ENCODE data around the gene SHMT1.
"Not testable (repeated sequence)": the region's sequence is repeated elsewhere in the genome, so short reads cannot be mapped to it uniquely, and the experiment has no call there.

Gene SHMT1

DNA sequence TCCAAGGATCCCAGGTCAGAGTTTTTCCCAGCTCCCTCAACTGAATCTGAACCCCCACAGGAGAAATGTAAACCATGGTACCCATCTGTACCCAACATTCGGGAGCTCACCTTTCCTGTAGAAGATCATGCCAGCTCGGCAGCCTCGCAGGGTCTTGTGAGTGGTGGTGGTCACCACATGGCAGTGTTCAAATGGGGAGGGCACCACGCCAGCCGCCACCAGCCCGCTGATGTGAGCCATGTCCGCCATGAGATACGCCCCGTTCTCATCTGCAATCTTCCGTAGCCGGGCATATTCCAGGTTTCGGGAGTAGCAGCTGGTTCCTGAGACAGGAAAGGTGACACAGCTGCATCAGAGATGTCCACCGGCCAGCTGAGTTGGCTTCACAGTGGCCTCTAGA is 23.4 kb downstream of the SHMT1 start:
- peaks cover 58% of the 10 kb centered on the region for H3K36me3 ChIP-seq (ENCODE audit: control insufficient read depth, low read depth, low read length)

DNA sequence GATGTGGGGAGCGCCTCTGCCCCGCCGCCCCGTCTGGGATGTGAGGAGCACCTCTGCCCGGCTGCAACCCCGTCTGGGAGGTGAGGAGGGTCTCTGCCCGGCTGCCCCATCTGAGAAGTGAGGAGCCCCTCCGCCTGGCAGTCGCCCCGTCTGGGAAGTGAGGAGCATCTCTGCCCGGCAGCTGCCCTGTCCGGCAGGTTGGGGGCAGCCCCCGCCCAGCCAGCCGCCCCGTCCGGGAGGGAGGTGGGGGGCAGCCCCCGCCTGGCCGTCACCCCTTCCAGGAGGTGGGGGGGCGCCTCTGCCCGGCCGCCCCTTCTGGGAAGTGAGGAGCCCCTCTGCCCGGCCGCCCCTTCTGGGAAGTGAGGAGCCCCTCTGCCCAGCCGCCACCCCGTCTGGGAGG is 25.2 kb downstream of the SHMT1 start:
- H3K4me3 ChIP-seq (ENCODE audit: low read length), result not testable (repeated sequence)
- H3K36me3 ChIP-seq (ENCODE audit: control insufficient read depth, low read depth, low read length), result peaks cover 54% of the 10 kb centered on the region

More for the DNA sequence above, 23.4 kb downstream of the SHMT1 start:
- H3K9me3 ChIP-seq (ENCODE audit: control insufficient read depth, low read depth, low read length), result peaks cover 2% of the 10 kb centered on the region
- no peaks in the 10 kb centered on the region for H3K4me1 ChIP-seq (ENCODE audit: control insufficient read depth, low read depth, low read length)
- H3K27ac ChIP-seq (ENCODE audit: low read length), result no peak overlapping the region
- no peak overlapping the region for H3K9ac ChIP-seq (ENCODE audit: low read length)
- no peak overlapping the region for H3K4me3 ChIP-seq (ENCODE audit: low read length)
- no peaks in the 10 kb centered on the region for H3K27me3 ChIP-seq (ENCODE audit: control insufficient read depth, insufficient read depth, low read length)

GRCh38 chr17:18332909-18333489 is 30.4 kb downstream of the SHMT1 start:
- Histone ChIP-seq H3K27ac (ENCODE audit: low read length) (no peak overlapping the region), H3K9ac (ENCODE audit: low read length) (no peak overlapping the region), H3K27me3 (ENCODE audit: control insufficient read depth, insufficient read depth, low read length) (no peaks in the 10 kb centered on the region), H3K36me3 (ENCODE audit: control insufficient read depth, low read depth, low read length) (peaks cover 54% of the 10 kb centered on the region), H3K4me3 (ENCODE audit: low read length) (no peak overlapping the region), H3K9me3 (ENCODE audit: control insufficient read depth, low read depth, low read length) (no peaks in the 10 kb centered on the region), H3K4me1 (ENCODE audit: control insufficient read depth, low read depth, low read length) (no peaks in the 10 kb centered on the region)

More for the DNA sequence above, 25.2 kb downstream of the SHMT1 start:
- not testable (repeated sequence) for H3K27ac ChIP-seq (ENCODE audit: low read length); H3K9me3 ChIP-seq (ENCODE audit: control insufficient read depth, low read depth, low read length); H3K4me1 ChIP-seq (ENCODE audit: control insufficient read depth, low read depth, low read length); H3K27me3 ChIP-seq (ENCODE audit: control insufficient read depth, insufficient read depth, low read length); H3K9ac ChIP-seq (ENCODE audit: low read length)

DNA sequence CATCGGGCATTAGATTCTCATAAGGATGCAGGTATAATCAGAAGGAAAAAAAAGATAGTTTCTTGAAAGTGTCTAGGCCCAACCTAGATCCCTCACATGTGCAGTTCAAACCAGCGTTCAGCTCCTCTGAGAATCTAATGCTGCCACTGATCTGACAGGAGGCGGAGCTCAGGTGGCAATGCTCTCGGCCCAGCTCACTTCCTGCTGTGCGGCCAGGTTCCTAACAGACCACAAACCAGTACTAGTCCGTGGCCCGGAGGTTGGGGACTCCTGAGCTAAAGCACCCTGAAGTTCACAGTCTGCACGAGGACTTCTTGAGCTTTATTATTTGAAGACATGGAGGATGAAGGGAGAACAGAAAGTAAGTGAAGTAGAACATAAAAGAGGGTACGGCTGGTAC is 31.5 kb downstream of the SHMT1 start:
- Histone ChIP-seq H3K4me1 (ENCODE audit: control insufficient read depth, low read depth, low read length) (no peaks in the 10 kb centered on the region), H3K36me3 (ENCODE audit: control insufficient read depth, low read depth, low read length) (peaks cover 54% of the 10 kb centered on the region), H3K27ac (ENCODE audit: low read length) (no peak overlapping the region), H3K9me3 (ENCODE audit: control insufficient read depth, low read depth, low read length) (no peaks in the 10 kb centered on the region), H3K9ac (ENCODE audit: low read length) (no peak overlapping the region), H3K4me3 (ENCODE audit: low read length) (no peak overlapping the region), H3K27me3 (ENCODE audit: control insufficient read depth, insufficient read depth, low read length) (no peaks in the 10 kb centered on the region)

GRCh38 chr17:18328643-18329204 is 34.6 kb downstream of the SHMT1 start:
- no peak overlapping the region for H3K9ac ChIP-seq (ENCODE audit: low read length)
- H3K9me3 ChIP-seq (ENCODE audit: control insufficient read depth, low read depth, low read length), result no peaks in the 10 kb centered on the region
- H3K4me3 ChIP-seq (ENCODE audit: low read length), result no peak overlapping the region
- no peaks in the 10 kb centered on the region for H3K27me3 ChIP-seq (ENCODE audit: control insufficient read depth, insufficient read depth, low read length)
- no peaks in the 10 kb centered on the region for H3K4me1 ChIP-seq (ENCODE audit: control insufficient read depth, low read depth, low read length)
- H3K36me3 ChIP-seq (ENCODE audit: control insufficient read depth, low read depth, low read length), result peaks cover 42% of the 10 kb centered on the region
- no peak overlapping the region for H3K27ac ChIP-seq (ENCODE audit: low read length)

GRCh38 chr17:18327556-18327955 is 35.8 kb downstream of the SHMT1 start:
- peaks cover 46% of the 10 kb centered on the region for H3K36me3 ChIP-seq (ENCODE audit: control insufficient read depth, low read depth, low read length)
- H3K27ac ChIP-seq (ENCODE audit: low read length), result no peak overlapping the region
- H3K4me1 ChIP-seq (ENCODE audit: control insufficient read depth, low read depth, low read length), result no peaks in the 10 kb centered on the region

GRCh38 chr17:18327093-18327492 is 36.3 kb downstream of the SHMT1 start:
- Histone ChIP-seq H3K27ac (ENCODE audit: low read length) (no peak overlapping the region), H3K4me3 (ENCODE audit: low read length) (no peak overlapping the region), H3K27me3 (ENCODE audit: control insufficient read depth, insufficient read depth, low read length) (no peaks in the 10 kb centered on the region), H3K9me3 (ENCODE audit: control insufficient read depth, low read depth, low read length) (no peaks in the 10 kb centered on the region), H3K9ac (ENCODE audit: low read length) (no peak overlapping the region), H3K4me1 (ENCODE audit: control insufficient read depth, low read depth, low read length) (no peaks in the 10 kb centered on the region), H3K36me3 (ENCODE audit: control insufficient read depth, low read depth, low read length) (peaks cover 43% of the 10 kb centered on the region)

More at GRCh38 chr17:18327556-18327955, 35.8 kb downstream of the SHMT1 start:
- Histone ChIP-seq H3K27me3 (ENCODE audit: control insufficient read depth, insufficient read depth, low read length) (no peaks in the 10 kb centered on the region), H3K4me3 (ENCODE audit: low read length) (no peak overlapping the region), H3K9ac (ENCODE audit: low read length) (no peak overlapping the region), H3K9me3 (ENCODE audit: control insufficient read depth, low read depth, low read length) (no peaks in the 10 kb centered on the region)

GRCh38 chr17:18326572-18326971 is 36.8 kb downstream of the SHMT1 start:
- Histone ChIP-seq H3K4me3 (ENCODE audit: low read length) (no peak overlapping the region), H3K27me3 (ENCODE audit: control insufficient read depth, insufficient read depth, low read length) (no peaks in the 10 kb centered on the region), H3K9ac (ENCODE audit: low read length) (no peak overlapping the region), H3K27ac (ENCODE audit: low read length) (no peak overlapping the region), H3K36me3 (ENCODE audit: control insufficient read depth, low read depth, low read length) (peaks cover 39% of the 10 kb centered on the region), H3K4me1 (ENCODE audit: control insufficient read depth, low read depth, low read length) (no peaks in the 10 kb centered on the region), H3K9me3 (ENCODE audit: control insufficient read depth, low read depth, low read length) (no peaks in the 10 kb centered on the region)

DNA sequence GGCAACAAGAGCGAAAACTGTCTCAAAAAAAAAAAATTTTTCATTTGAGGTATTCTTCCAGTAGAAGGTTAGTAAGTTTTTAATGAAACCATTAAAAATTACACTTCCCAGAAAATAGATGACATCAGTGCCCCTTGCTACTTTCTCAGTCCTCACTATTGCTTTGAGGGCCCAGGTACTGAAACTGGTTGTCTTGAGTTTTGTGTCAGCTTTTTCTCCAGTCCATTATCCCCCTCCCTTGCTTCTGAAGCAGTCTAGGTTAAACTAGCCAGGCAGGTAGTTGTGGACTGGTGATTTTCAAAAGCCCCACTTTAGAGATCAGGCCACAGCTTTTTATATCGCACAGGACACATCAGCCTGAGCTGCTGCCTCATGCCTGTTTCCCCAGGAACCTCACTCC is 37.3 kb downstream of the SHMT1 start:
- H3K9ac ChIP-seq (ENCODE audit: low read length), result no peak overlapping the region
- no peak overlapping the region for H3K4me3 ChIP-seq (ENCODE audit: low read length)
- H3K9me3 ChIP-seq (ENCODE audit: control insufficient read depth, low read depth, low read length), result no peaks in the 10 kb centered on the region
- H3K36me3 ChIP-seq (ENCODE audit: control insufficient read depth, low read depth, low read length), result peaks cover 39% of the 10 kb centered on the region
- H3K27ac ChIP-seq (ENCODE audit: low read length), result no peak overlapping the region
- no peaks in the 10 kb centered on the region for H3K4me1 ChIP-seq (ENCODE audit: control insufficient read depth, low read depth, low read length)
- H3K27me3 ChIP-seq (ENCODE audit: control insufficient read depth, insufficient read depth, low read length), result no peaks in the 10 kb centered on the region

DNA sequence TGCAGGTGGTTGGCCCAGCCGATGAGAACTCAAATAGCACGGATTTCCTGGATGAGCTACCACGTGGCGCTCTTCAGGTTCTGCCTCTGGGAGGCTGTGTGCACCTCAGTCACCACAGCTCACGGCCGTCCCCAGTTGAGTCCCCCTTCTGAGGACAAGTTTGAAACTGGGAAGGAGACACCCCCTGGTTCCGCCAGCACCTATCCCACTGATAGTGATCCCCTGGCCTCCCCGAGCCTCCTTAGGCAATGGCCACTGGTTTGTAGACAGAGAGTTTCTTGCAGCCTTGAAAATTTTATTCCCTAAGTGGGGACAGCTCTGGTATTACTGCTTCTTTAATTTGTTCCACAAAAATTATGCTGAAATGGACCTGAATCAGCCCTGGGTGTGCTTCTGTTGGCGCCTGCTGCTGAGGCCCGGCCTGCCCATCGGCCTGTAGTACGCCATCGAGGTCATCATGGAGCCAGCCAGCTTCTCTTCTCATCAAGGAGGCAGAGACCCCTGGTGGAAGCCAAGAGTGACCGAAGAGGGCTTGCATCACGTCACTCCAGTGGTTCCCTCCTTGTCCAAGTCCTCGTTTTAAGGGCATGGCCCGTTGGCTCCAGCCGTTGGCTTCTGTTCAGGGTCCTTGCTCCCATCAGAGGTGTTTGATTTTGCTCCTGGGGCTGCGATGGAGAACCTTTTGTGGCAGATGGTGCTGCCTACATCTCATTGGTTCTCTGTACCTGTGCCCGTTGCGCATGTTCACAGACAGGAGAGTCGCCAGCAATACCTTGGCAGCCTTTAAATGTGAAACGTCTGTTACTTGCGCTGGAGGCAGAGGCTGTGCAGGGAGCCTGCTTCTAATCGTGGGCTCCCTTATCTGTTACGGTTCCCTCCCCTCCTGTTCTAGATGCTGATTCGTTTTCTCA is 39.0 kb downstream of the SHMT1 start:
- Histone ChIP-seq H3K36me3 (ENCODE audit: control insufficient read depth, low read depth, low read length) (peaks cover 30% of the 10 kb centered on the region), H3K9me3 (ENCODE audit: control insufficient read depth, low read depth, low read length) (no peaks in the 10 kb centered on the region), H3K27ac (ENCODE audit: low read length) (no peak overlapping the region), H3K27me3 (ENCODE audit: control insufficient read depth, insufficient read depth, low read length) (no peaks in the 10 kb centered on the region), H3K4me1 (ENCODE audit: control insufficient read depth, low read depth, low read length) (no peaks in the 10 kb centered on the region), H3K4me3 (ENCODE audit: low read length) (no peak overlapping the region), H3K9ac (ENCODE audit: low read length) (no peak overlapping the region)

- Histone ChIP-seq H3K4me3 (ENCODE audit: low read length) (no peak overlapping the region), H3K36me3 (ENCODE audit: control insufficient read depth, low read depth, low read length) (peaks cover 23% of the 10 kb centered on the region), H3K27ac (ENCODE audit: low read length) (no peak overlapping the region), H3K27me3 (ENCODE audit: control insufficient read depth, insufficient read depth, low read length) (no peaks in the 10 kb centered on the region), H3K9me3 (ENCODE audit: control insufficient read depth, low read depth, low read length) (no peaks in the 10 kb centered on the region), H3K4me1 (ENCODE audit: control insufficient read depth, low read depth, low read length) (no peaks in the 10 kb centered on the region), H3K9ac (ENCODE audit: low read length) (no peak overlapping the region)
Observed at GRCh38 chr17:18323507-18324139, 39.7 kb downstream of the SHMT1 start.

Measured in iPS-18a (cell line).